ENCODE results near the gene PCNX1. TPM values are rescaled to one million over a fixed set of nuclear protein-coding genes. Genes with fewer than 3 reads are reported as not detected.

Gene PCNX1
- total and polyA plus RNA-seq, 2 donors (not counting 1 experiment from before 2014, with no cell fraction given), result 35.7 to 69.4 TPM

DNA sequence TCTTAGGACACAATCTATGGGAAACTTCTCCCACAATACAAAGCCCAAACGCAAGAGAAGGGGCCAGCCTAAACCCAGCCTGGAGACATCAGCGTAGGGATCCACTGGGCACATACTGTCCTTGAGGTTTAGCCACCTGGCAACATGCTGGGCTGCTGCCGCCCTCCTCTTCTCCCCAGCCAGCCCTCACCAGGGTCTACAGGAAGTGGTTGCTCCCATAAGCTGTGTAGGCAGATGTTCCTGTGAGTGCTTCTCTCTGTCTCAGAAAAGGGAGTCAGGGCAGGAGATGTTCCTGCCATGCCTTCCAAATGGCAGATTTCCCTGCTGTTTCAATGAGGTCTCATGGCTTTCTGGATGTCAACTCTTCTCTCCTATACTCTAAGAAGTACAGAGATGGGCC is 241.4 kb downstream of the PCNX1 start:
- Histone ChIP-seq H4K20me1 (ENCODE audit: control insufficient read depth, extremely low read depth, insufficient read depth, low read length) (no peaks in the 10 kb centered on the region), H3K27ac (ENCODE audit: insufficient read depth, low read length) (no peak overlapping the region), H3K4me3 (replicated peaks in 1 of 4; ENCODE audit: control extremely low read depth in 1 of 4, insufficient read depth in 1 of 4, low read depth in 3 of 4, low read length in 4 of 4) (no peak overlapping the region), H3K9ac (ENCODE audit: insufficient read depth, low read length) (no peak overlapping the region), H3K36me3 (ENCODE audit: control insufficient read depth, insufficient read depth, low read length) (no peaks in the 10 kb centered on the region), H3K4me2 (ENCODE audit: extremely low read depth, insufficient read depth, low read length) (no peak overlapping the region), H3K27me3 (ENCODE audit: control insufficient read depth, insufficient read depth, low read length) (no peaks in the 10 kb centered on the region), H3K79me2 (ENCODE audit: control insufficient read depth, insufficient read depth, low read length) (no peaks in the 10 kb centered on the region), H3K4me1 (ENCODE audit: control insufficient read depth, extremely low read depth, insufficient read depth, low read length) (no peaks in the 10 kb centered on the region), H3K9me3 (ENCODE audit: control insufficient read depth, insufficient read depth, low read depth, low read length) (no peaks in the 10 kb centered on the region), H2AFZ (ENCODE audit: low read length) (no peak overlapping the region)
- DNase-seq (ENCODE audit: low read depth in 2 of 2), result no peak
- TF ChIP-seq, protein P1, sequence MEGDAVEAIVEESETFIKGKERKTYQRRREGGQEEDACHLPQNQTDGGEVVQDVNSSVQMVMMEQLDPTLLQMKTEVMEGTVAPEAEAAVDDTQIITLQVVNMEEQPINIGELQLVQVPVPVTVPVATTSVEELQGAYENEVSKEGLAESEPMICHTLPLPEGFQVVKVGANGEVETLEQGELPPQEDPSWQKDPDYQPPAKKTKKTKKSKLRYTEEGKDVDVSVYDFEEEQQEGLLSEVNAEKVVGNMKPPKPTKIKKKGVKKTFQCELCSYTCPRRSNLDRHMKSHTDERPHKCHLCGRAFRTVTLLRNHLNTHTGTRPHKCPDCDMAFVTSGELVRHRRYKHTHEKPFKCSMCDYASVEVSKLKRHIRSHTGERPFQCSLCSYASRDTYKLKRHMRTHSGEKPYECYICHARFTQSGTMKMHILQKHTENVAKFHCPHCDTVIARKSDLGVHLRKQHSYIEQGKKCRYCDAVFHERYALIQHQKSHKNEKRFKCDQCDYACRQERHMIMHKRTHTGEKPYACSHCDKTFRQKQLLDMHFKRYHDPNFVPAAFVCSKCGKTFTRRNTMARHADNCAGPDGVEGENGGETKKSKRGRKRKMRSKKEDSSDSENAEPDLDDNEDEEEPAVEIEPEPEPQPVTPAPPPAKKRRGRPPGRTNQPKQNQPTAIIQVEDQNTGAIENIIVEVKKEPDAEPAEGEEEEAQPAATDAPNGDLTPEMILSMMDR (conservative IDR thresholded peaks at IDR 0.05 in 1 of 2, IDR thresholded peaks at IDR 0.05 in 1 of 2; ENCODE audit: low read depth in 1 of 2, low read length in 2 of 2), result no peak
- no peak for TF ChIP-seq EZH2 (IDR thresholded peaks at IDR 0.05; ENCODE audit: low read length, missing control alignments)

GRCh38 chr14:71150737-71151136 is 243.5 kb downstream of the PCNX1 start:
- Histone ChIP-seq H3K9me3 (ENCODE audit: control insufficient read depth, insufficient read depth, low read depth, low read length) (no peaks in the 10 kb centered on the region), H3K4me3 (replicated peaks in 1 of 4; ENCODE audit: control extremely low read depth in 1 of 4, insufficient read depth in 1 of 4, low read depth in 3 of 4, low read length in 4 of 4) (no peak overlapping the region), H3K27me3 (ENCODE audit: control insufficient read depth, insufficient read depth, low read length) (no peaks in the 10 kb centered on the region), H4K20me1 (ENCODE audit: control insufficient read depth, extremely low read depth, insufficient read depth, low read length) (no peaks in the 10 kb centered on the region), H3K27ac (ENCODE audit: insufficient read depth, low read length) (no peak overlapping the region), H3K79me2 (ENCODE audit: control insufficient read depth, insufficient read depth, low read length) (no peaks in the 10 kb centered on the region), H3K36me3 (ENCODE audit: control insufficient read depth, insufficient read depth, low read length) (no peaks in the 10 kb centered on the region), H3K4me1 (ENCODE audit: control insufficient read depth, extremely low read depth, insufficient read depth, low read length) (no peaks in the 10 kb centered on the region), H3K4me2 (ENCODE audit: extremely low read depth, insufficient read depth, low read length) (no peak overlapping the region), H3K9ac (ENCODE audit: insufficient read depth, low read length) (no peak overlapping the region), H2AFZ (ENCODE audit: low read length) (no peak overlapping the region)
- TF ChIP-seq, protein P1 (conservative IDR thresholded peaks at IDR 0.05 in 1 of 2, IDR thresholded peaks at IDR 0.05 in 1 of 2; ENCODE audit: low read depth in 1 of 2, low read length in 2 of 2), result no peak
- no peak for TF ChIP-seq EZH2 (IDR thresholded peaks at IDR 0.05; ENCODE audit: low read length, missing control alignments)
- no peak for DNase-seq (ENCODE audit: low read depth in 2 of 2)

- Histone ChIP-seq H3K27ac (ENCODE audit: insufficient read depth, low read length) (no peak overlapping the region), H2AFZ (ENCODE audit: low read length) (no peak overlapping the region), H3K9ac (ENCODE audit: insufficient read depth, low read length) (no peak overlapping the region), H3K36me3 (ENCODE audit: control insufficient read depth, insufficient read depth, low read length) (no peaks in the 10 kb centered on the region), H3K4me1 (ENCODE audit: control insufficient read depth, extremely low read depth, insufficient read depth, low read length) (no peaks in the 10 kb centered on the region), H3K4me2 (ENCODE audit: extremely low read depth, insufficient read depth, low read length) (no peak overlapping the region), H3K4me3 (replicated peaks in 1 of 4; ENCODE audit: control extremely low read depth in 1 of 4, insufficient read depth in 1 of 4, low read depth in 3 of 4, low read length in 4 of 4) (no peak overlapping the region), H4K20me1 (ENCODE audit: control insufficient read depth, extremely low read depth, insufficient read depth, low read length) (no peaks in the 10 kb centered on the region), H3K79me2 (ENCODE audit: control insufficient read depth, insufficient read depth, low read length) (no peaks in the 10 kb centered on the region), H3K27me3 (ENCODE audit: control insufficient read depth, insufficient read depth, low read length) (no peaks in the 10 kb centered on the region), H3K9me3 (ENCODE audit: control insufficient read depth, insufficient read depth, low read depth, low read length) (no peaks in the 10 kb centered on the region)
- TF ChIP-seq, protein P1 (conservative IDR thresholded peaks at IDR 0.05 in 1 of 2, IDR thresholded peaks at IDR 0.05 in 1 of 2; ENCODE audit: low read depth in 1 of 2, low read length in 2 of 2), result no peak
- no peak for TF ChIP-seq EZH2 (IDR thresholded peaks at IDR 0.05; ENCODE audit: low read length, missing control alignments)
- DNase-seq (ENCODE audit: low read depth in 2 of 2), result no peak
Measured at GRCh38 chr14:71155743-71156142, 248.5 kb downstream of the PCNX1 start.
